Measurements from ENCODE around the gene SOCS1.

DNA sequence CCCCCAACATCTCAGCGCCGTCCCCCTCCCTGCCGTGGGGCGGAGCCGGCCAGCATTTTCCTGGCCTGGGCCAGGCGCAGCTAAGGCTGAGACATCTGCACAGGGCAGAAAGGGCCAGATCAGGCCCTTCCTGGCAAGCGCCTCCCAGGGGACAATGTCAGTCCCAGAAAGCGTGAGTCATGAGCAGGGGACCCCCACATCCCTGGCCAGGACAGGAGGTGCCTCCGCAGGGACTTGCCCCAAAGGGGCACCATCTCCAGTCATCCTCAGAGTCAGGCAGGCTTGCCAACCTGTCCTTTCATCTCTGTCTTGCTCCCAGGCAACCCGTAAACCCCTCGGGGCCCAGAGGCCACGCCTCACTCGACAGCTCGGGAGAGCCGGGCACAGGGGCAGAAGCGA is 43.2 kb downstream of the SOCS1 start:
- no peak for TF ChIP-seq TARDBP (IDR thresholded peaks at IDR 0.05)
- no peak for TF ChIP-seq ELF4 (IDR thresholded peaks at IDR 0.05)
- no peak for TF ChIP-seq BHLHE40 (IDR thresholded peaks at IDR 0.05; ENCODE audit: borderline replicate concordance)
- TF ChIP-seq, protein P1, sequence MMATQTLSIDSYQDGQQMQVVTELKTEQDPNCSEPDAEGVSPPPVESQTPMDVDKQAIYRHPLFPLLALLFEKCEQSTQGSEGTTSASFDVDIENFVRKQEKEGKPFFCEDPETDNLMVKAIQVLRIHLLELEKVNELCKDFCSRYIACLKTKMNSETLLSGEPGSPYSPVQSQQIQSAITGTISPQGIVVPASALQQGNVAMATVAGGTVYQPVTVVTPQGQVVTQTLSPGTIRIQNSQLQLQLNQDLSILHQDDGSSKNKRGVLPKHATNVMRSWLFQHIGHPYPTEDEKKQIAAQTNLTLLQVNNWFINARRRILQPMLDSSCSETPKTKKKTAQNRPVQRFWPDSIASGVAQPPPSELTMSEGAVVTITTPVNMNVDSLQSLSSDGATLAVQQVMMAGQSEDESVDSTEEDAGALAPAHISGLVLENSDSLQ (IDR thresholded peaks at IDR 0.05), result no peak
- no peak for TF ChIP-seq NFRKB (IDR thresholded peaks at IDR 0.05)
- TF ChIP-seq SP1 (IDR thresholded peaks at IDR 0.05), result no peak

Measured in HEK293T (cell line).